Cardiac fibroblast (primary cell): ENCODE measurements around the gene PRLR.

Source experiments
- DNase-seq, 2 donors: peaks; one replicate each; pipeline versions ENCODE4 v3.0.0 to v3.0.0-alpha.2; 2010; ENCODE audit warnings: low read depth in 2 of 2
- H3K4me3 ChIP-seq, 2 donors: replicated peaks in 1 of 2; 1 replicate in 1 of 2; 2 replicates in 1 of 2; pipeline ENCODE4 v1.5.1; 2011; ENCODE audit warnings: low read depth in 2 of 2, low read length in 2 of 2, mild to moderate bottlenecking in 2 of 2, moderate library complexity in 1 of 2
- TF ChIP-seq, protein P1 (sequence below): IDR thresholded peaks from one replicate; pipeline ENCODE4 v1.5.1; 2011; ENCODE audit warnings: low read depth, mild to moderate bottlenecking, low read length, inconsistent platforms

The PRLR gene

DNA sequence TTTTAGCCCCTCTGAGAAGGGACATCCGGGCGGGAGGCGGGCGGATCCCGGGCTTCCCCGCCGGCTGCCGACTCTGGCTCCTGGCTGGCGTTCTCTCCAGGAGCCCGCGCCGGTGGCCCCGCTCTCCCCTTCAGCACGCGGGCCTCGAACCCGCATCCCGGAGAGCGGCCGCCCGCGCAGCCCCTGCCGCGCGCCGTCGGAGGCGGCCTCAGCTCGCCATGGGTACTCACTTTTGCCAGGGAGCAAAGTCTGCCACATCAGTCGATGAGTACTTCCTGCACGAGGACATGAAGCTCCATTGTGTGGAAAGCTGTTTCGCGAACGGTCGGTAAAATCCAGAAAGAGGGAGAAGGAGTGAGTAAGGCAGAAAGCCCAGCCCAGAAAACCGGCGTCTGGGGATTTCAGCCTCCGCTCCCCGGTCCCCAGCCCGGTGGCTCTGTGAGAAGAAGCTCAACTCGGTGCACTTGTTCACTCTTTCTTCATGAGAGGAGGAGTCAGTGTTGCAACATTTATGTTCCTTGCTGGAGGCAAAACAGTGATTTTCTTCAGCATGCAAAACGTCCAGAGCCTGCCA lies at the start of gene PRLR:
Gene PRLR, minus strand, starts transcription at position 450 of the 574 bp plus-strand sequence. CDS start 140,867 bp downstream, outside the sequence.
- peak within 1 kb of the TSS in 1 of 2 donors; percentile 14 for H3K4me3 ChIP-seq
- TF ChIP-seq, protein P1, sequence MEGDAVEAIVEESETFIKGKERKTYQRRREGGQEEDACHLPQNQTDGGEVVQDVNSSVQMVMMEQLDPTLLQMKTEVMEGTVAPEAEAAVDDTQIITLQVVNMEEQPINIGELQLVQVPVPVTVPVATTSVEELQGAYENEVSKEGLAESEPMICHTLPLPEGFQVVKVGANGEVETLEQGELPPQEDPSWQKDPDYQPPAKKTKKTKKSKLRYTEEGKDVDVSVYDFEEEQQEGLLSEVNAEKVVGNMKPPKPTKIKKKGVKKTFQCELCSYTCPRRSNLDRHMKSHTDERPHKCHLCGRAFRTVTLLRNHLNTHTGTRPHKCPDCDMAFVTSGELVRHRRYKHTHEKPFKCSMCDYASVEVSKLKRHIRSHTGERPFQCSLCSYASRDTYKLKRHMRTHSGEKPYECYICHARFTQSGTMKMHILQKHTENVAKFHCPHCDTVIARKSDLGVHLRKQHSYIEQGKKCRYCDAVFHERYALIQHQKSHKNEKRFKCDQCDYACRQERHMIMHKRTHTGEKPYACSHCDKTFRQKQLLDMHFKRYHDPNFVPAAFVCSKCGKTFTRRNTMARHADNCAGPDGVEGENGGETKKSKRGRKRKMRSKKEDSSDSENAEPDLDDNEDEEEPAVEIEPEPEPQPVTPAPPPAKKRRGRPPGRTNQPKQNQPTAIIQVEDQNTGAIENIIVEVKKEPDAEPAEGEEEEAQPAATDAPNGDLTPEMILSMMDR = no peak
- peak; percentile 32 for DNase-seq

DNA sequence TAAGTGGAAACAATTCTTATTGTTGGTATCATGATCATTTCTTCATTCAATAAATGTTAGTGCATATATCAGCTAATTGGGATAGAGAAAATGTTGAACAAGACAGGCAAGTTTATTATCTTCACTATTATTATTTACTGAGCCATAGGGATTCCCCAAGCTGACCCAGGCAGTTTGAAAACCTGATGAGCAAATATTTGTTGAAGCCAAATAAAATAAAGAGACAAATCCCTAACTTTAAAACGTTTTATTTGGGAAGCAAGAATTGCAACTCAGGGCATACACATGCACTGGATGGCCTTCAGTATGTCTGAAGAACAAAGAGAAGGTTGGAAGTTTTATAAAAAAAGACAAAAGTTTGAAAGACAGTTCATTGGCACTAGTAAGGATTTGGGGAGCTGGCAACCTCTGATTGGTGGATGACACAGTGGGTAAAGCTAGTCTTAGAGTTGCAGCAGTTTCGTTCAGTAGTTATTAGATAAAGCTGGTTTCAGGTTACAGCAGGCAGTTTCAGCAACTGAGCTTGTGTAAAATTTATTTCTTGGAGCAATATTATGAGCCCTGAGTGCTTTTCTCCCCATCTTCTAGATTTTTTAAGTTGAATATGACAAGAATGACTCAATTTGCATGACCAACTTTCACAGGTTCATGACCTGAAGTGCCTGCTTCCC lies 44.7 kb upstream of the PRLR start:
- no peak overlapping the region for H3K4me3 ChIP-seq
- TF ChIP-seq, protein P1 = no peak
- no peak for DNase-seq

DNA sequence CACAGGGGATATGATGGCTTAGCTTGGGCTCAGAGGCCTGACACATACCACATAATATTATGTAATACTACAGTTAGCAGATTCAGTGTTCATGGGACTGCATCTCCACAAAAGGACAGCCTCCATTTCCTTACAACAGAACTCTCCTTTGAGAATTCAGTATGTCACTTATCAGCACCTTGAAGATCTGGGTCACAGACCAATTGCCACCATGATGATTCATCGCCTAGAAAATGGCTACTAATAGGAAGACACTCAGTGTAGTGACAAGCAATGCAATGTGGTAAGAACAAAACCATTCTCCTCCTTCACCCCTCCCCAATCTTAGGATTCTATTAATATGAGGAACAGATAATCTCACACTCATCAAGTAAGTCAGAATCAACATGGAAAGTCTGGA lies 38.7 kb upstream of the PRLR start:
- DNase-seq = no peak
- TF ChIP-seq, protein P1 = no peak
- H3K4me3 ChIP-seq = no peak overlapping the region

DNA sequence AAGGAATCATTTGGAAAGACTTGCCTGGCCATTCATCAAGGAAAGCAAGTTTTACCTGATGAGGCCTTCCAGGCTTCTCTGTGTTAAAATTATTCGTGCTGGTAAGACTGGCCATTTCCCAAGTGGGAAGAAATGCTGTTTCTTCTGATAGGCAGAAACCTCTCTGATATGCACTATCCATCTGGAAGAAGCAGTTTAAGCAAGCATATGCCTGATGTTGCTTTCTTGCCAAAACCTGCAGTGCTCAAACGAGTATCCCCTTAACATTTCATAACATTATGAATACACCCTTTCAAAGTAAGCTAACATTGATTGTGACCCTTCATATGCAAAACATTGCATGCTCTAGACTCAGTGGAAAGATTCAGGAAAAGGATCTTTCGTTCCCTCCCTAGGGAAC lies 36.0 kb upstream of the PRLR start:
- DNase-seq = no peak

DNA sequence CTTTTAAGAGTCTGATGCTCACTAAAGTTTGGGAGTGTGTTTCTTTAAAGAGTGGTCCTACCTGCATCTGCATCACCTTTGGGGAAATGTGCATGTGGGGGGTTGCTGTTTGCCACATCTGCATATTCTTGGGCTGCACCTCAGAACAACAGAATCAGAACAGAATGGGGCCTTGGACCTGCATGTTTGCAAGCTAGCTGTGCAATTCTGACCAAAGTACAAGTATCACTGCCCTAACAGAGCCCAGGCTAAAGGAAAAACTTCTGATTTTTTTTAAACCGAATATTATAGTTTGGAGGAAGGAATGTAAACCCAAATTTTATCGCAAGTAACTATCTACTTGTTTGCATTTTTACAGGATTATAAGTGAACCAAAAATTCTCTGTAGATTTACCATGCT lies 34.2 kb upstream of the PRLR start:
- TF ChIP-seq, protein P1 = no peak
- no peak overlapping the region for H3K4me3 ChIP-seq
- DNase-seq = no peak

More for the DNA sequence above, 36.0 kb upstream of the PRLR start:
- no peak overlapping the region for H3K4me3 ChIP-seq
- TF ChIP-seq, protein P1 = no peak

DNA sequence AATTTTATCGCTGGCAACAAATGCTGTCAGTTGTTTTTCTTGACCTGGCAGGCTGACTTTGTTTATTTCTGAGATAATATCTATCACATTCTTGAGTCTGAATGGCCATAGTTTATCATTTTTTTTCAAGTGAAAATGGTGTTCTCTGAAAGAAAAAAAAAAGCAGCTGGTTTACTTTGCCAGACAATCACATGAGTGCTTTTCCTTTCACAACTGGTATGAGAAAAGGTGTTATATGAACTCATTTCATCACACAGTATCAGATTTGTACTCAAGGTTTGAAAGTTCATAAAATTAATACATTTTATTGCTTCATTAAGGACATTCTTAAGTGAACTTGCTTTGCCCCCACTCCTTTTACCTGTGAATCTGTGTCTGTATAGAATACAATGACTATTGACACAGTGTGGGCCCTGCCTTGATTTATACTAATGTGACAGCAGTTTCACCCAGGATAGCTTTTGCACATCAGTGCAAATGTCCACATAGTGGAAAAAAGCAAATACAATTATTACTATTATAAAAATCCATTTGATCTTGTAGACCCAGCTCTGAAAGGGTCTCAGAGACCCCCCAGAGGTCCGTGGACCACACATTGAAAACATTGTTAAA lies 33.1 kb upstream of the PRLR start:
- no peak overlapping the region for H3K4me3 ChIP-seq
- TF ChIP-seq, protein P1 = no peak
- DNase-seq = no peak
